NCI-H2227 treated with DMSO at 0.1 percent for 48 hours (cell line): ENCODE results near the gene CDC42EP1.
A peak's percentile ranks its signal among the peaks of the same experiment; 100 is the strongest.

ENCODE experiments used
- DNase-seq: peaks from one replicate; lab custom pipeline; 2025; lab: John Stamatoyannopoulos, UW

CDC42EP1 gene

DNA sequence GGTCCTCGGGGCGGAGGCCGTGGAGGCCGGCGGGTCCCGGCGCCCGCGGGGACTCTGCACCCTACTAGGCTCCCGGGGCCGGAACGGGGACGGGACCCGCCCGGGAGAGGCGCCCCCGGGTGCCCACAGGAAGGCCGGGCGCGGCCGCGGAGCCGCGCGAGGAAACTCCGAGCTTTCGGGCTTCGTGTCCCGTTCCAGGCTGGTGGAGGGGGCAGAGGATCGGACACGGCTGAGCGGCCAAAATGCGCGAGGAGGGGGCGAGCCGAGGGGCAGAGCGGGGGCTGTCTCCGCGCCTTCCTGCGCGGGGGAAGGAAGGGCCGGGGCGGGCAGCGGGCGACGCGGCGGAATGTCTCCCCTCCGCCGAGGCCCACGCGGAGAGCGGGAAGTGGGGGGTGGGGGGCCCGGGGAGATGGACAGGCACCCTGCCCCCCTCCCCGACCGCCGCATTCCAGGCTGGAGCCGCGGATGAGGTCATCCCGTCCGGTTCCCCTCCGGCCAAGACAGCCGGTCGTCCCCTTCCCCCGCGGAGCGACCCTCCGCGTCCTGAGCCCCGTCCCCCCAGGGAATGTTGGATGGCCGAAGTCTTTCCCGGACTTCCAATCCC is 430 bp downstream of the CDC42EP1 start:
- DNase-seq, result no peak

DNA sequence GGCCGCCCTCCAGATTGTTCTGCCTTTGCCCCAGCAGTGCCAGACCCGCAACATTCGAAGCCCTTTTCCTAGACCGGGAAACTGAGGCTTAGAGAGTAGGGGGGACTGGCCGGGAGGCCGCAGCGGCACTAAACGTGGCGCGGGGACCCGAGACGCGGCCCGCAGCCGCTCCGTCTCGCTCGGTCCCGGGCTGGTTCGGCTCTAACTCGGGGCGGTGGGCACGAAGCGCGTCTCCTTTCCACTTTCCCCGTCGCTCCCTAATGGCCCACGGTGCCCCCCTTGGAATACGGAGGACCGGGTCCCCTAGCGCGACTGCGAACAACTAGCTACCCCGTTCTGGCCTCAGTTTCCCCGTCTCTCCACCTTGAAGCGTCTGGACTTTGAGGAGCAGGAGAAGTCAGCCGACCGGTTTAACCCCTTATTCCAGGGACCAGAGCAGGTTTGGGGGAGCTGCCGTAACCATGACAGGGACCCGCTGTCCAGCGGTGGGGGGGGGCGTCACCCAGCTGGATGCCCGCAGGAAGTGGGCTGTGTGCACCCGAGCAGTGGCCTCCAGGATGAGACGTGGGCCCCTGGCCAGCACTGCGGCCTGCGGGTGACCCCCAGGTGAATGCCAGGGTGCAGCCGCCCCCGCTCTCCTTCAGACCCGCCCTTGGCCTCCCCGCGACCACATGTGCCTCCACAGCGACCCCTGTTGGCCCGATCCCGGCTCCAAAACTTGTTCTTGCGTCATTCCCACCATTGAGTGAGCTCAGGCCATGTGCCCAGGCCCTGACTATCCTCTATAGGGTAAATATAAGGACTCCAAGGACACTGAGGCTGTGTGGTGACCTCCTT is 1.1 kb downstream of the CDC42EP1 start:
- DNase-seq, result peak; percentile 16

DNA sequence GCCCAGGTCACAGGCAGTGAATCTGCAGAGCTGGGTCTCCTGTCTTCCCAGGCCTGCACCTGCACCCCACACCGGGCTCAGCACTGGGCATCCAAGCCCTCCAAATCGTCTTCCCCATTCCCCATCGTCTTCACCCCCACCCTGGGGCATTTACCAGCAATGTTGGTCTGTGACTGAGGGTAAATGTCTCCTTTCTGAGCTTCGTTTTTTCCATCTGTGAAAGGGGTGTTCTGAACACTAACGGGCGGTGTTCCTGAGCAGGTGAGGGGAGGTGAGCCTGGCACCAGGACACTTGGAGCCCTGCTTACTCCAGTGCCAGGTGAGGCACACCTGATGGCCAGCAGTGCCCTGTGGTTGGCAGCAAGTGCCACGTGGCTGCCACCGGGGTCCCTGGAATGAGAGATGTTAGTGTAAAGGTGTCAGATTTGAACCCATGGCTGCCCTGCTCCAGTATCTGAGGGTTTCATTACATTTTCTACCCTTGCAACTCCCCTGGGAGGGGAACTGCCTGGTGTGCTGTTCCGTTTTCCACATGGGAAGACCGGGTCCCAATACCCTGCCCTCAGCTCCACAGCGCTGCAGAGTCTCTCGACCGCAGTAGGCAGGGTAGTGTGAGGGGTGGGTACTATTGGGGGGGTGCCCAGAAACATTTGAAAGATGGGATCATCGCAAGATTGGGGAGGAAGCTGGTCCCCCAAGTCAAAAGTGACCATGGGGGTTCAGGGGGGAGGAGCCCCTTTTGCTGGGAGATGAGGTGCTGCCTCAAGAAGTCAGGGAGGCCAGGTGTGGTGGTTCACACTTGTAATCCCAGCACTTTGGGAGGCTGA is 2.0 kb downstream of the CDC42EP1 start:
- DNase-seq, result no peak

DNA sequence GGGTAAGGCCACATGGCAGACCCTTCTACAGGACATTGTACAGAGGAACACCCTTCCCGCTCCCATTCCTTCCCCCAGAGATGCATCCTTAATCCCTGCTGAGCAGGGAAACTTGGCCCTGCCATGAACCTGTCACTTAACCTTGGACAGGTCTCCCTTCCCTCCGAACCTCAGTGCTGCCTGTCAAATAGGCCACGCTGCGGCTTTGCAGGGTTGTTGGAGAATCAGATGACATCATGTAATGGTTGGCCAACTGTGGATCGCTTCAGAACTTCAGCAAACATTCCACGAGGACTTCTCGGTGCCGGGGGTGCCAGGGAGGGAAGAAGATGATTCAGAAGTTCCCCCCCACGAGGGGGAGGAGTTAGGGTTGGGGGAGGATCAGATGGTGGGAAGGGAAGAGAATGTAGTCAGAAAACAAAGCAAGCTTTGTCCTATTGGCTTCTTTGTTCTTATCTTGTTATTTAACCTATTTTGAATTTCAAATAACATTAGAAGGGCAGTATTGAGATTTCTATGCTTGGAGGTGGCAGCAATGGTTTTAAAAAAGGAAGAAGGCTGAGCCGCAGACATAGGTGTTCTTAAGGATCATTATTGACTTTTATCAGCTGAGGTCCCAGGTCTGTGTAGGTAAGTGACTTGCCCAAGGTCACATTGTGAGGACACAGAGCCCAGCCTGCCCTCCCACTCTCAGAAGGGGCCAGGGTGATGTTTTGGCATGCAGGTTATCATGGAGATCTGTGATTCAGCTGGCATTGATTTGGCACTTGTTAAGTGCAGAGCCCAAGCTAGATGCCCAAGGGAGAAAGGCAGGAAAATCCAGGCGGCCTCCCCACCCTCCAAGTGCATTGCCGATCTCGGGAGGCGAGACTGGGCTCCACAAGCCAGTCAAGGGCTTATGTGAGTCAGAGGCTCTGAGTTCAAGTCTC is 3.1 kb downstream of the CDC42EP1 start:
- no peak for DNase-seq

DNA sequence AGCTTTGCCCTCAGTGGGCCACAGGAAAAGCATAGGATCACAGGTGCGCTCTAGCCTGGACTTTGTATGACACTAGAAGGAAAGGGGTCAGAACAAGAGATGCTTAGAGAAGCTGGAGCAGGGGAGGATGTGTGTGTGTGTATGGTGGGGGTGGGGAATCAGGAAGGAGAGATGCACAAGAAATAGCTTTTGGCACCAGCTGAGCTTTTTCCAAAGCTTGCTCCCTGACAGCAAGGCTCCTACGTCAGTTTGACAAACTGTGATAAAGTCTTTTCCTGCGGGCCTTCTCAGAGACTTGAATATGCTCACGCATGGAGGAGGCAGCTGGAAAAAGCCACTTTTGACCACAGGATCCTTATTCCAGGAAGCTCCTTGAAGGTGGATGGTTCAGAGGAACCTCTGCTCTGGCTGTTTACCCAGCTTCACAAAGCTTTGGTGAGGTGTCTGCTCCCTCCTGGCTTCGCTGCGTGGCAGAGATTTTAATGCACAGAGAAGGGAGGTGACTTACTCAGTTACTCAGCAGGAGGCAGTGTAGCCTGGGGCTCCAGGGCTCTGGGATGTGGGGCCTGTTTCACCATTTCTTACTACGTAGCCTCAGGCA is 3.9 kb downstream of the CDC42EP1 start:
- no peak for DNase-seq

DNA sequence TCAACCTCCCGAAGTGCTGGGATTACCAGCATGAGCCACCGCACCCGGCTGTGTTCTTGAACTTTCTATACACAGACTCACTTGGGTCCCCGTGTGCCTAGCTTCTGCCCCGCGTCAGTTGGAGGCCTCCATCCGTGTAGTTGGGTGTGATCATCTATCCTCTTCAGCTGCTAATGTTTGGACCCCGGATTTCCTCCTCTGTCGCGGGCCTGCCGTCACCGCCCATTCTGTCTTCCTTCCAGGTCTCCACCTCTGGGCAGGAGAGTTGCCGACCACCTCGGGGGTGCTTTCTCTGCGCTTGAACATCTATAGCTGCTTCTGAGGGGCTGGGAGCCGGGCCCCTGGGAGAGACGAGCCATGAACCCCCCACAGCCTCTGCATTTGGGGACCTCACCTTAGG is 5.5 kb downstream of the CDC42EP1 start:
- DNase-seq, result no peak

DNA sequence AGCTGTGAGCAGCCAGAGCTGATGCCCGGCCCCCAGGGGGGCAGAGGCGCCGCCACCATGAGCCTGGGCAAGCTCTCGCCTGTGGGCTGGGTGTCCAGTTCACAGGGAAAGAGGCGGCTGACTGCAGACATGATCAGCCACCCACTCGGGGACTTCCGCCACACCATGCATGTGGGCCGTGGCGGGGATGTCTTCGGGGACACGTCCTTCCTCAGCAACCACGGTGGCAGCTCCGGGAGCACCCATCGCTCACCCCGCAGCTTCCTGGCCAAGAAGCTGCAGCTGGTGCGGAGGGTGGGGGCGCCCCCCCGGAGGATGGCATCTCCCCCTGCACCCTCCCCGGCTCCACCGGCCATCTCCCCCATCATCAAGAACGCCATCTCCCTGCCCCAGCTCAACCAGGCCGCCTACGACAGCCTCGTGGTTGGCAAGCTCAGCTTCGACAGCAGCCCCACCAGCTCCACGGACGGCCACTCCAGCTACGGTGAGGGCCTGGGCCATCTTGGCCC is 6.1 kb downstream of the CDC42EP1 start:
- no peak for DNase-seq

DNA sequence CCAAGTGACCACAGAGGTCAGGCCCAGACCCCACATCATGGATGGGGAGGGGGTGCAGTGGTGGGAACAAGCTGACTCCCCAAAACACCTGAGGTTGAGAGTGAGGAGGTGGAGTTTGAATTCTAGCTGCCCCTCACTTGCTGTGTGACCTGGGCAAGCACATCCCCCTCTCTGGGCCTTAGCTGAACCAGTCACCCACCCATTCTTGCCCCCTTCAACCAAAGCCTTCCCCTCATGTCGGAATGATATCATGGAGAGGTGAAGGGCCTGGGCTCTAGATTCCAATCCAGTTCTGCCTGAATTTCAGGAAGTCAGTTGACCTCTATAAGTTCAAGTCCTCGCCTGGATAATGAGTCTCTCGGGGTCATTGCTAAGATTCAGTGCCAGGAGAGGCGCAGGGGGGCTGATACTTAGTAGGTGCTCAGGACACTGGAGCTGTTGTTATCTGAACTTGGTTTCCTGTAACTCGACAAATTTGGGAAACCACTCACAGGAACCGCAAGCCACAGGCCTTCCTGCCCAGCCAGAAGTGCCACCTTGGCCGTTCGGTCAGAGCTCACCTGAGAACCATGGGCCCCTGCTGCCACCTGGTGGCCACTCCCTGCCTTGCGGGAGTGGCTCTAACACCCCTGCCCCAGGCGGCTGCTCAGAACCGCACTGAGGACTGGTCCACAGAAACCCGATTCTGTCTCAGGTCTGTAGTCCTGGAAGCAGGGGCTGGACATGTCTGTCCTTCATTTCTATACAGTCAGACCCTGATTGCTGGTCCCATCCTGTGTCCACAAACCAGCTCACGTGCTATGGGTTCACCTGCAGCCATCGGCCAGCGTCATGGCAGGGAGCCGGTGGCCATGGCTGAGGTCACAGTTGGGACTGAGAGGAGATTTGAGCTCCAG is 6.9 kb downstream of the CDC42EP1 start:
- no peak for DNase-seq

DNA sequence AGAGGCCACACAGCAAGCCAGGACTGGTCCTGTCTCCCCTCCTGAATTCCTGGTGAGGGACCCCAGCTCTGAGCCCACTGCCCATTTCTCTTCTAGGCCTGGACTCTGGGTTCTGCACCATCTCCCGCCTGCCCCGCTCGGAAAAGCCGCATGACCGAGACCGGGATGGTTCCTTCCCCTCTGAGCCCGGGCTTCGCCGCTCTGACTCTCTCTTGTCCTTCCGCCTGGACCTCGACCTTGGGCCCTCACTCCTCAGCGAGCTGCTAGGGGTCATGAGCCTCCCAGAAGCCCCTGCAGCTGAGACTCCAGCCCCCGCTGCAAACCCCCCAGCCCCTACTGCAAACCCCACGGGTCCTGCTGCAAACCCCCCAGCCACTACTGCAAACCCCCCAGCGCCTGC is 7.7 kb downstream of the CDC42EP1 start:
- no peak for DNase-seq

DNA sequence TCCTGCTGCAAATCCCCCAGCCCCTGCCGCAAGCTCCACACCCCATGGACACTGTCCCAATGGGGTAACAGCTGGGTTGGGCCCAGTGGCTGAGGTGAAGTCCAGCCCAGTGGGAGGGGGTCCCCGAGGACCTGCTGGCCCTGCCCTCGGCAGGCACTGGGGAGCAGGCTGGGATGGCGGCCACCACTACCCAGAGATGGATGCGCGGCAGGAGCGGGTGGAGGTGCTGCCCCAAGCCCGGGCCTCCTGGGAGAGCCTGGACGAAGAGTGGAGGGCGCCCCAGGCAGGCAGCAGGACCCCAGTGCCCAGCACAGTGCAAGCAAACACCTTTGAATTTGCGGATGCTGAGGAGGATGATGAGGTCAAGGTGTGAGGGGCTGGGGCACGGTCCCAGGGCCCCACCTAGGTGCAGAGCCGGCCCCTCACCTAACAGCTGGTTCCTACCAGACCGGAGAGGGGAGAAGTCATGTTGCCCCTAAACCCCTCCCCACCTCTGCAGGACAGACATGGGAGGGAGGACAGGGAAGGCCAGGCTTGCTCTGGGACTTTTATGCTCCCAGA is 8.2 kb downstream of the CDC42EP1 start:
- DNase-seq, result no peak

DNA sequence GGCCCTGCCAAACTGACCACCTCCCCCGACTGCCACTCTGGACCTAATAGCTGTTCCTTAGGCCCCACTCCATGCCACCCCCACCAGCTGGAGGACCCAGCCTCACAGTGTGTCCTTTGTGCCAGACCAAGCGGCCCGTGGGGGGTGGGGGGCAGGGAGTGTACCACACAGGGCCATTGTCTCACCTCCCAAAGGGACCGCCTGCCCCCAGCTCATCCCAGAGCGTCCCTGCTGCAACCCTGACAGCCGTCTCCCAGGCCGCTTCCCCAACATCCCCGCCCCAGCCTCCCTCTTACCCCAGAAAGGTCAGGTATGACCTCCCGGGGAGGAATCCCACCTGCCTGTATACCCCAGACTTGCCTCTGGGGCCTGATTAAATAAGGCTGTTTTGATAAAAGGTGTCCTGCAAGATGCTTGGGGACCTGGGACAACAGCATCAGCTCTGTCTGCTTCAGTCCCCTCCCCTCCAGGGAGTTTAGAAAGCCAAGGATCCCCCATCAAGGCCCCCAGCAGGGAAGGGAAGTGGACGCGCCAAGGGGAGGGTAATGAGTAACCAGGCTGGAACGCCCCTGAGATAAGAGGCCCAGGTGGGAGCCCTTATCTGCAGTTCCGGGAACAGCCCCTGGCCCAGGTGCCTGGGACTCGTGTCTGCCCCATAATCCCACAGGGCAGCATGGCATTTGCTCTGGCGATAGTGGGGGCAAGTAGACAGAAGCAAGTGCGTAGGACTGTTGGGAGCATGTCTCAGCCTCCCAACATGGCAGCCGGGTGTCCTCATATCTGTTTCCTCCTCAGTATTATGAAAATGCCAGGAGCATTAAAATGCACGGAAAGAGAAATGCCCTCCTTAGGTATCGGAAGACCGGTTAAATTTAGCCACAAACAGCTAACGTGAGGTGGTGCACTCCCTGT is 9.0 kb downstream of the CDC42EP1 start:
- no peak for DNase-seq

DNA sequence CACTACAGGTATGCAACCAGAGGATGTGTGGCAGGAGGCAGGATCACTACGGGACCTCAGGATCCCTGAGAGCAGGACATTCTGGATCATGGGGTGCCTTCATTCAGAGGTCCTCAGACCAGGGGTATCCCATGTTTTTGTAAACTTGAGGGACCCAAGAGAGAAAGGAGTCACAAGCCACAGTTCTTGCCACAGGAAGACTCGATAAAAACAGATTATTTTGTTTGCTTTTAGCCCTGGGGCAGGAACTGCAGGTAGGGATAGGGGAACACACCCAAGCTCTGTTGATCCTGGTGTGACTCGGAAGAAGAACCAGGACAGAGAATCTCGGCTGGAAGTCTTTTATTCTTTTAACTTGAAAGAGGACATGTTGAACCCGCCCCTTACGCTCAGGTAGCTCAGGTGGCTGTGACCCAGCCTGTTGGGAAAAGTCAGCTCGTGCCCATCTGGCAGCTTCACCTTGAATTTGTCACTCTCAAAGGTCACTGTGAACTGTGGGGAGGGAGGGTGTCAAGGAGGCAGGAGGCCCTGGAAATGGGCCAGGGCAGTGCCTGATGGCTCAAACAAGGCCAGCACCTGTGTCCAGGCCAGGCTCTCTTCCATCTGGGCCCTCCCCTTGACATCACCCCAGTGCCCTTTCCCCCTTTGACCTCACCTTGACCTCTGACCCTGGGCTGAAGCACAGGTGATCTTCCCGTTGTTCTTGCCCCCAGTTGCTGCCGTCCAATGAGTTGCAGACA is 9.8 kb downstream of the CDC42EP1 start:
- DNase-seq, result no peak

DNA sequence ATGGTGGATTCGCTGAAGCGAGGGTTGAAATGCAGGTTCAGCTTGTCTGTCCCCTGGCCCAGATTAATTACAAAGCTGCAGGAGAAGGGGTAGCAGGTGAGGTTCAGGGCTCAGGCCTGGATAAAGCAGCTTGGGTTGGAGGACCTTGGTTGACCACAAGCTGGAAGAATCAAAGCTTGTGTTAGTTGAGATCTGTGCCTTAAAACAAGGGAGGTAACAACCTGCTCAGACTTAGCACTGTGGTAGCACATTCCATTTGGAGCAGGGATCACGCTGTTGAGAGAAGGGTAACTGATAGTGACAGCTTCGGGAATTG is 10.3 kb downstream of the CDC42EP1 start:
- no peak for DNase-seq

DNA sequence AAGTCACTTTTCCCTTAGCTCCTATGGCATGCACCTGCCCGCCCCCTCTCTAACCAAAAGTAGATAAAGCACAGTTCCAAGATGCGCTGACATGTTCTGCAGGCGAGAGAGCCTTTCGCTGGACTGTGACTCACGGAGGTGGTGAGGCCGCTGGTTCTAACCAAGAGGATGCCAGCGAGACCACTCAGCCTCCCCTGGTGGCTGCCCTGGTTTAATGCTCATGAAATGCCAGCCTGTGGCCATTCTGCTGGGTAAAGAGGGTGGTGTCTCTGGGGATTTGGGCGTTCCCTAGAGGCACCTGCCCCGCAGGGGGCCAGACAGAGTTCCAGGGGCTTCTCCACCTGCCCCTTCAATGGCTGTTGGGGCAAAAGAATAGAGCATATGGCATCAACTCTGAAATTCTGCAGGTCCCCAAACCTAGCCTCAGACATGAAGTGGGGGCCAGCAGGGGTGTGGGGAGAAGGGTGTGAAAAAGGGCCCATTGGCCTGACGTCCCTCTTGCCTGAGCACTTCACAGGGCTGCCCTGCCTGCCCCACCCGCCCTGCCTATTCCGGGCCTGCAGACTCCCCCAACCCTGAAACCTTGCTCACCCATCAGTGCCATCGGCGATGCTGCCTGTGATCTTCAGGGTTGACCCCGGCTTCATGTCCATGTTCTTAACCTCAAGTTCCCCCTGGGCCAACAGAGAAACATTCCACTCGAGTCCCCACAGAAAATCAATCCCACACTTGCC is 11.1 kb downstream of the CDC42EP1 start:
- no peak for DNase-seq

DNA sequence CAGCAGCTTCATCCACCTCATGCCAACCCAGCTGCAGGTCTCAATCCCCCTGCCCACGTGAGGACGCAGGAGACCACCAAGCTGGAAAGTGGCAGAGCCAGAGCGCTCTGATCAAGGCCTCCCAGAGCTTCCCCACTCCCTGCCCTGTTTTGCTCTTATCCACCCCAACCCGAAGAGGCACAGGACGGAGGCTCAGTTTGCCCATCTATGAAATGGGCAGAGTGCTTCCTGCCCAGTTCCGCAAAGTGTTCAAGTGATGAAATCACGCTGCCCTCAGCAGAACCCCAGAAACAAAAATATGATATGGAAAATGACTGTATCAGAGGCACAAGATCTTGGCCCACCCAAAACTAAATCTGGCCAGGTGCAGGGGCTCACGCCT is 11.7 kb downstream of the CDC42EP1 start:
- DNase-seq, result no peak

DNA sequence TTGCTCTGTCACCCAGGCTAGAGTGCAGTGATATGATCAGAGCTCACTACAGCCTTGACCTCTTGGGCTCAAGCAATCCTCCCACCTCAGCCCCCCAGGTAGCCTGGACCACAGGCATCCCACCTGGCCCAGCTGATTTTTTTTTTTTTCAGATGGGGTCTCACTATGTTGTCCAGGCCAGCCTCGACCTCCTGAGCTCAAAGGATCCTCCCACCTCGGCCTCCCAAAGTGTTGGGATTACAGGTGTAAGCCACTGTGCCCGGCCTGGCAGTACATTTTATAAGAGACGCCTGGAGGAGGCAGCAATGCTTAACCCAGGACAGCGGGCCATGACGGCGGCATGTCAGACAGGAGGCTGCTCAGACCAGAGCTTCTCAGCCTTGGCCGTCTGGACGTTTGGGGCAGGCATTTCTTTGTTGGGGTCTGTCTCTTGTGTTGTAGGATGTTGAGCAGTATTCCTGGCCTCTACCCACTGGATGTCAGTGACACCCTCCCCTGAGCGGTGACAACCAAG is 15.3 kb downstream of the CDC42EP1 start:
- no peak for DNase-seq

DNA sequence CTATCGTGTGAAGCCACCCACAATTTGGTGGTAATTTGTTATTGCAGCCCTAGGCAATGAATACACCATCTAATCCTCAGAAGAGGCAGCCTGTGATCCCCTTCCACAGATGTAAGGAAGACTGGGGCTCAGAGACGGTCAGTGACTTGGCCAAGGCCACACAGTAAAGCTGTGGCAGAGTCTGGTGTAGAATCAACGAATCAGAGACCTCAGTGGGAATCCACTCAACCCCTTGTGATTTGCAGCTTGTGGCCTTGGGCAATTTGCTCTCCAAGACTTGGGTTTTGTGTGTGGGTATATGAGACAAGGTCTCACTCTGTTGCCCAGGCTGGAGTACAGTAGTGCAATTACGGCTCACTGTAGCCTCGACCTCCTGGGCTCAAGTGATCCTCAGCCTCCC is 17.7 kb downstream of the CDC42EP1 start:
- no peak for DNase-seq
